Measurements from ENCODE around the gene CLN5. TPM values are rescaled to one million over a fixed set of nuclear protein-coding genes. Genes with fewer than 3 reads are reported as not detected.

Gene CLN5
- total RNA-seq, 1 experiment from 2014 or later: 21.4 TPM

DNA sequence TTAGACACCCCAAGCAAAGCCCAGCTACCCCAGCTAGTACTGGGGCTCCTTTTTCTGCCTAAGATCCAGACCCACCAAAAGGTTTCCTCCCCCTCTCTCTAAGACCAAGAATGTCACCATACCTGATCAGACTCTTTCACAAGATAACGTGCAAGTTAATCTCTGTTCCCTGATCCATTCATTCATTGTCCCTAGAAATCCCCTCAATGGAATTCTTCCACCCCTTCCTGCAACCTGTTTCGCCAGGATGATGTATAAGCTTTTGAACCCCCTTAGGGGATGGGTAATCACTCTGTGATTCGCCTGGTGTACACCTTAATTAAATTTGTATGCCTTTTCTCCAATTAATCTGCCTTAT is 17.3 kb upstream of the CLN5 start:
- no peaks in the 10 kb centered on the region for H3K4me1 ChIP-seq (ENCODE audit: control insufficient read depth, insufficient read depth, low read length)
- no peak for TF ChIP-seq SIN3A (IDR thresholded peaks at IDR 0.05; ENCODE audit: borderline replicate concordance, insufficient read depth, low read depth, low read length)
- TF ChIP-seq TCF7L2 (IDR thresholded peaks at IDR 0.05; ENCODE audit: low read depth, low read length): no peak
- TF ChIP-seq POLR2AphosphoS5 (IDR thresholded peaks at IDR 0.05; ENCODE audit: low read depth, low read length): no peak
- TF ChIP-seq, protein P1, sequence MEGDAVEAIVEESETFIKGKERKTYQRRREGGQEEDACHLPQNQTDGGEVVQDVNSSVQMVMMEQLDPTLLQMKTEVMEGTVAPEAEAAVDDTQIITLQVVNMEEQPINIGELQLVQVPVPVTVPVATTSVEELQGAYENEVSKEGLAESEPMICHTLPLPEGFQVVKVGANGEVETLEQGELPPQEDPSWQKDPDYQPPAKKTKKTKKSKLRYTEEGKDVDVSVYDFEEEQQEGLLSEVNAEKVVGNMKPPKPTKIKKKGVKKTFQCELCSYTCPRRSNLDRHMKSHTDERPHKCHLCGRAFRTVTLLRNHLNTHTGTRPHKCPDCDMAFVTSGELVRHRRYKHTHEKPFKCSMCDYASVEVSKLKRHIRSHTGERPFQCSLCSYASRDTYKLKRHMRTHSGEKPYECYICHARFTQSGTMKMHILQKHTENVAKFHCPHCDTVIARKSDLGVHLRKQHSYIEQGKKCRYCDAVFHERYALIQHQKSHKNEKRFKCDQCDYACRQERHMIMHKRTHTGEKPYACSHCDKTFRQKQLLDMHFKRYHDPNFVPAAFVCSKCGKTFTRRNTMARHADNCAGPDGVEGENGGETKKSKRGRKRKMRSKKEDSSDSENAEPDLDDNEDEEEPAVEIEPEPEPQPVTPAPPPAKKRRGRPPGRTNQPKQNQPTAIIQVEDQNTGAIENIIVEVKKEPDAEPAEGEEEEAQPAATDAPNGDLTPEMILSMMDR (IDR thresholded peaks at IDR 0.05): no peak
- H3K9me3 ChIP-seq (ENCODE audit: control insufficient read depth, insufficient read depth, low read depth, low read length): no peaks in the 10 kb centered on the region
- H3K27me3 ChIP-seq (ENCODE audit: control insufficient read depth, insufficient read depth, low read length): no peaks in the 10 kb centered on the region
- in situ Hi-C loops (cut with HindIII; ENCODE audit: low pct_unique_long_range_greater_than_20kb, low sequenced_read_pairs): no loop called here
- no peaks in the 10 kb centered on the region for H3K36me3 ChIP-seq (ENCODE audit: control insufficient read depth, insufficient read depth, low read length)
- H3K4me3 ChIP-seq (ENCODE audit: low read depth in 2 of 2, low read length in 2 of 2): no peak overlapping the region
- intact Hi-C loops (cut with micrococcal nuclease; ENCODE audit: unreplicated experiment): no loop called here
- CTCF ChIA-PET: no interaction called here
- POLR2A ChIA-PET: no interaction called here
- BruUV-seq (replicated peaks): no TSS peak
- no peak for DNase-seq (ENCODE audit: low read depth, low spot score)
- ATAC-seq: no peak
- no peak overlapping the region for H3K27ac ChIP-seq (ENCODE audit: low read length)

DNA sequence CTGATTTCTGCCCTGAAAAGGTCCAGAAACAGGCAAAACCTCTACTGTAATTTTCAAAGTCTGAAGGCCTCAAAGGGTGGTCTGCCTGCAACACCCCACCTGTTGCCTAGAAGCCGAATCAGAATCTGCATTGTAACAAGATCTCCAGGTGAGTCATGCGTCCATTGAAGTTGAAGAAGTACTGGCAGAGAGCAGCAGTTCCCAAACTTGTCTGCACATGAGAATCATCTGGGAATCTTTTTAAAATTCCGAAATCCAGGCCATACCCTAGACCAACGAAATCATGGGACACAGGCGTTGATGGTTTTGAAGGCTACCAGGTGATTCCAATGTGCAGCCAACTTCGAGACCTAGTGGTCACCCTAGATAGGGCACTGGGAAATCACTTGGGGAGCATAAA is 16.0 kb upstream of the CLN5 start:
- H3K4me3 ChIP-seq (ENCODE audit: low read depth in 2 of 2, low read length in 2 of 2): no peak overlapping the region
- no peaks in the 10 kb centered on the region for H3K9me3 ChIP-seq (ENCODE audit: control insufficient read depth, insufficient read depth, low read depth, low read length)
- H3K27me3 ChIP-seq (ENCODE audit: control insufficient read depth, insufficient read depth, low read length): no peaks in the 10 kb centered on the region
- ATAC-seq: no peak
- no peak for DNase-seq (ENCODE audit: low read depth, low spot score)
- in situ Hi-C loops (cut with HindIII; ENCODE audit: low pct_unique_long_range_greater_than_20kb, low sequenced_read_pairs) (no loop called here), intact Hi-C loops (cut with micrococcal nuclease; ENCODE audit: unreplicated experiment) (no loop called here)
- no peaks in the 10 kb centered on the region for H3K36me3 ChIP-seq (ENCODE audit: control insufficient read depth, insufficient read depth, low read length)
- H3K4me1 ChIP-seq (ENCODE audit: control insufficient read depth, insufficient read depth, low read length): no peaks in the 10 kb centered on the region
- TF ChIP-seq SIN3A (IDR thresholded peaks at IDR 0.05; ENCODE audit: borderline replicate concordance, insufficient read depth, low read depth, low read length) (no peak), TCF7L2 (IDR thresholded peaks at IDR 0.05; ENCODE audit: low read depth, low read length) (no peak), POLR2AphosphoS5 (IDR thresholded peaks at IDR 0.05; ENCODE audit: low read depth, low read length) (no peak)
- TF ChIP-seq, protein P1 (IDR thresholded peaks at IDR 0.05): no peak
- TF ChIP-seq, protein P2, sequence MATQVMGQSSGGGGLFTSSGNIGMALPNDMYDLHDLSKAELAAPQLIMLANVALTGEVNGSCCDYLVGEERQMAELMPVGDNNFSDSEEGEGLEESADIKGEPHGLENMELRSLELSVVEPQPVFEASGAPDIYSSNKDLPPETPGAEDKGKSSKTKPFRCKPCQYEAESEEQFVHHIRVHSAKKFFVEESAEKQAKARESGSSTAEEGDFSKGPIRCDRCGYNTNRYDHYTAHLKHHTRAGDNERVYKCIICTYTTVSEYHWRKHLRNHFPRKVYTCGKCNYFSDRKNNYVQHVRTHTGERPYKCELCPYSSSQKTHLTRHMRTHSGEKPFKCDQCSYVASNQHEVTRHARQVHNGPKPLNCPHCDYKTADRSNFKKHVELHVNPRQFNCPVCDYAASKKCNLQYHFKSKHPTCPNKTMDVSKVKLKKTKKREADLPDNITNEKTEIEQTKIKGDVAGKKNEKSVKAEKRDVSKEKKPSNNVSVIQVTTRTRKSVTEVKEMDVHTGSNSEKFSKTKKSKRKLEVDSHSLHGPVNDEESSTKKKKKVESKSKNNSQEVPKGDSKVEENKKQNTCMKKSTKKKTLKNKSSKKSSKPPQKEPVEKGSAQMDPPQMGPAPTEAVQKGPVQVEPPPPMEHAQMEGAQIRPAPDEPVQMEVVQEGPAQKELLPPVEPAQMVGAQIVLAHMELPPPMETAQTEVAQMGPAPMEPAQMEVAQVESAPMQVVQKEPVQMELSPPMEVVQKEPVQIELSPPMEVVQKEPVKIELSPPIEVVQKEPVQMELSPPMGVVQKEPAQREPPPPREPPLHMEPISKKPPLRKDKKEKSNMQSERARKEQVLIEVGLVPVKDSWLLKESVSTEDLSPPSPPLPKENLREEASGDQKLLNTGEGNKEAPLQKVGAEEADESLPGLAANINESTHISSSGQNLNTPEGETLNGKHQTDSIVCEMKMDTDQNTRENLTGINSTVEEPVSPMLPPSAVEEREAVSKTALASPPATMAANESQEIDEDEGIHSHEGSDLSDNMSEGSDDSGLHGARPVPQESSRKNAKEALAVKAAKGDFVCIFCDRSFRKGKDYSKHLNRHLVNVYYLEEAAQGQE (IDR thresholded peaks at IDR 0.05; ENCODE audit: insufficient read depth in 1 of 2, low read depth in 2 of 2, low read length in 1 of 2): no peak
- H3K27ac ChIP-seq (ENCODE audit: low read length): no peak overlapping the region
- no TSS peak for BruUV-seq (replicated peaks)
- POLR2A ChIA-PET: no interaction called here
- CTCF ChIA-PET: no interaction called here
